Colonic mucosa (tissue), 4 donors: ENCODE measurements around the gene ABLIM2. TPM values are rescaled to one million over a fixed set of nuclear protein-coding genes. Genes with fewer than 3 reads are reported as not detected.

Source experiments
- DNase-seq: peaks from one replicate; pipeline ENCODE4 v3.0.0-alpha.2; 2020
- H3K27ac ChIP-seq: fragments of 200-600 bp; one replicate; pipeline ENCODE4 v1.8.0; 2021
- H3K27me3 ChIP-seq: fragments of 200-600 bp; one replicate; pipeline ENCODE4 v1.8.0; 2021
- H3K36me3 ChIP-seq: fragments of 200-600 bp; one replicate; pipeline ENCODE4 v1.8.0; 2021
- H3K4me1 ChIP-seq: fragments of 200-600 bp; one replicate; pipeline ENCODE4 v1.8.0; 2021; ENCODE audit warnings: mild to moderate bottlenecking
- H3K4me3 ChIP-seq: fragments of 200-600 bp; one replicate; pipeline ENCODE4 v1.8.0; 2021
- H3K9ac ChIP-seq, 2 donors: one replicate each; pipeline ENCODE4 v1.7.0; 2013; ENCODE audit warnings: control low read depth in 2 of 2, low read depth in 2 of 2, low read length in 2 of 2
- H3K9me3 ChIP-seq: fragments of 200-600 bp; one replicate; pipeline ENCODE4 v1.8.0; 2021
- CTCF ChIP-seq: fragments of 200-600 bp; IDR thresholded peaks from one replicate; pipeline ENCODE4 v1.8.0; 2022; ENCODE audit warnings: antibody characterized with exemption, mild to moderate bottlenecking
- intact Hi-C: fragments of 100-400 bp; cut with DNase I; formaldehyde crosslinking; loops from one replicate; pipeline ENCODE4 v1.14.1; 2022
- total RNA-seq, 2 donors: library from RNA; stranded (reverse); fragmentation: NEBNext Ultra II Directional in 1 of 2; extraction: Animal tissue kit (Norgen Biotek cat#: 25700) in 1 of 2; gene quantifications; one replicate each; pipeline ENCODE4 v1.2.1, GENCODE V29; 2021
- donor health status: healthy.
- donor health status: DM: no; HTN: no; CAD: no.
- donor health status: DM: no; HTN: no; CAD: no.

ABLIM2 gene
- total RNA-seq, 2 donors from 2014 or later = 11.1 to 11.5 TPM

DNA sequence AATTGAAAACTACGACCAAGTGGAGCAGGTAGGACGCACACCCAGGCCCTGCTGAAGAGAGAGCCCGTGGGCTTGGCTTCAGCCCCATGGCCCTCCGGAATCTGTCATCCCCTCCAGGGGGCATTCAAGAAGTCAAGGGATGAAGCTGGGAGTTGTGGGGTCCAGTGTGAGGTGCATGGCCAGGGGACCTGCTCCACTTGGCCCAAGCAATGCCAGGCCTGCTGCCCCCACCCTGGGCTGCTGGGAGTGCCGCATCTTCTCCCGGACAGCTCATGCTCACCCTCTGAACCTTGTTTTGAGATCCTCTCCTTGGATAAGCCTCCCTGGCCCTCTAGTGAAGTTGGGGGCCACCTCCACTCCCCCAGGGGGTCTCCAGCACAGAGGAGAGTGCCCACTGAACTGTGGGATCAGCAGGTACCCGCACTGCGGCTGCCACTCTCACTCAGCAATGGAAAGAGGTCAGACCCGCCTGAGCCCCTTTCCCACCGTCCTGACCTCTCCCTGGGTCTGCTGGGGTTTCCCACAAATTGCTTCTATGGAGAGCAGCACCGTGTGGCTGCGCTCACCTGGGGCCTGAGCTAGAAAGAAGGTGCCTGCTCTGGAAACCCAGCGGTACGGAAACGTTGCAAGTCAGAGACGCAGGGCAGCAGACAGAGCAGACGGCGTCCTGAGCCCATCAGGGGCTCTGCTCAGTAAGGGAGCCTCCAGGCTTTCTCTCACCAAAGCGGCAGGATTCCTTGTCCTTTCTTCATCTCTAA is 5.0 kb upstream of the ABLIM2 start:
- Histone ChIP-seq H3K27me3 (no peaks in the 10 kb centered on the region), H3K27ac (no peak overlapping the region), H3K9ac (no peak overlapping the region), H3K36me3 (no peaks in the 10 kb centered on the region), H3K4me1 (peaks cover 7% of the 10 kb centered on the region), H3K4me3 (no peak overlapping the region), H3K9me3 (no peaks in the 10 kb centered on the region)
- DNase-seq = no peak
- intact Hi-C loops = no loop called here
- no peak for TF ChIP-seq CTCF

- peaks cover 2% of the 10 kb centered on the region for H3K27me3 ChIP-seq
- H3K36me3 ChIP-seq = no peaks in the 10 kb centered on the region
- no peak for DNase-seq
- no peak for TF ChIP-seq CTCF
- H3K9me3 ChIP-seq = no peaks in the 10 kb centered on the region
- H3K27ac ChIP-seq = no peak overlapping the region
- intact Hi-C loops = no loop called here
- H3K9ac ChIP-seq = no peak overlapping the region
- no peak overlapping the region for H3K4me3 ChIP-seq
- peaks cover 7% of the 10 kb centered on the region for H3K4me1 ChIP-seq
These were observed 4.4 kb upstream of the ABLIM2 start for GRCh38 chr4:8163026-8163425.

GRCh38 chr4:8162625-8163024 is 4.0 kb upstream of the ABLIM2 start:
- TF ChIP-seq CTCF = no peak
- DNase-seq = no peak
- Histone ChIP-seq H3K27me3 (peaks cover 6% of the 10 kb centered on the region), H3K36me3 (no peaks in the 10 kb centered on the region), H3K9me3 (no peaks in the 10 kb centered on the region), H3K4me3 (no peak overlapping the region), H3K4me1 (peaks cover 7% of the 10 kb centered on the region), H3K27ac (no peak overlapping the region), H3K9ac (no peak overlapping the region)
- intact Hi-C loops = no loop called here

GRCh38 chr4:8160572-8160971 is 2.0 kb upstream of the ABLIM2 start:
- H3K4me1 ChIP-seq = peaks cover 7% of the 10 kb centered on the region
- peaks cover 7% of the 10 kb centered on the region for H3K27me3 ChIP-seq
- intact Hi-C loops = no loop called here
- H3K4me3 ChIP-seq = no peak overlapping the region
- H3K9me3 ChIP-seq = no peaks in the 10 kb centered on the region
- TF ChIP-seq CTCF = no peak
- no peak overlapping the region for H3K9ac ChIP-seq
- no peak overlapping the region for H3K27ac ChIP-seq
- DNase-seq = no peak
- H3K36me3 ChIP-seq = no peaks in the 10 kb centered on the region

GRCh38 chr4:8160233-8160560 is 1.6 kb upstream of the ABLIM2 start:
- no peak overlapping the region for H3K4me3 ChIP-seq
- no peaks in the 10 kb centered on the region for H3K36me3 ChIP-seq

More at GRCh38 chr4:8160233-8160560, 1.6 kb upstream of the ABLIM2 start:
- intact Hi-C loops = no loop called here
- DNase-seq = no peak
- no peak for TF ChIP-seq CTCF
- Histone ChIP-seq H3K9ac (no peak overlapping the region), H3K4me1 (peaks cover 7% of the 10 kb centered on the region), H3K9me3 (no peaks in the 10 kb centered on the region), H3K27me3 (peaks cover 7% of the 10 kb centered on the region), H3K27ac (no peak overlapping the region)
